ENCODE results near the gene B3GALT6. TPM values are rescaled to one million over a fixed set of nuclear protein-coding genes. Genes with fewer than 3 reads are reported as not detected.

B3GALT6 gene
- total RNA-seq, 1 experiment from 2014 or later = 27.1 TPM

DNA sequence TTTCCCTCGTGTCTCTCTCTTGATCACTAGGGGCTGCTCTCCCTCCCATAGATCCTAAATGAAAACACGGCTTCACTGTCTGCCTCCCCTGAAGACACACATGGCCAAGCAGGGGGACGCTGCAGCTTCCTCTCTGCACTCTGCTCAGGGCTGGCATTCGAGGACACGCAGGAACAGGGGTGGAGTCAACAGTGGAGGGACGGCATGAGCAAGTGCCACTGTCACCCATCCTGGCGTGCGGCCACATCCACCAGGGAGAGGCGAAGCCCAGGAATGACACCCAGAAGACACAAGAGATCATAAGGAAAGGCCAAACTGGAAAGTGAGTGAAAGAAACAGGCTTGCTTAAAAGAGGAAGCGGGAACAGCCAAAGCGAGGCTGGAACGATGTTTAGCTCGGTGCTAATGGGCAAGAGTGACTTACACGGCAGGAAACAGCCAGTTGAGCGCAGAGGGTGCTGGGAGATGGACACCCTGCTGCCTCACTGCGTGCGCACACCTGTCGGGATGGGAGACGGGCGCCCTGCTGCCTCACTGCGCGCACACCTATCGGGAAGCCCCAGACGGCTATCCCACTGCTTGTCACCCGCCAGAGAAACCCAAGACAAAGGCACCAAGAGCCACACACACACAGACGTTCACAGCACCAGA, 28.0 kb downstream of the B3GALT6 start:
- Histone ChIP-seq H2BK5ac (ENCODE audit: insufficient read length, low read length) (no peak overlapping the region), H3K23ac (ENCODE audit: insufficient read length, low read depth, low read length) (no peak overlapping the region), H3K9me3 (ENCODE audit: control insufficient read depth, low read depth, low read length) (no peaks in the 10 kb centered on the region), H2BK12ac (ENCODE audit: insufficient read length, low read depth, low read length) (no peak overlapping the region), H4K5ac (ENCODE audit: insufficient read length, low read depth, low read length) (no peak overlapping the region), H4K8ac (replicated peaks; ENCODE audit: insufficient read length, low read depth, low read length) (no peak overlapping the region), H3K79me1 (ENCODE audit: insufficient read depth, low read depth, low read length, poor library complexity, severe bottlenecking) (no peaks in the 10 kb centered on the region), H2AK5ac (ENCODE audit: insufficient read length, low read length) (no peak overlapping the region), H3T11ph (ENCODE audit: low read length) (no peak overlapping the region), H2AFZ (ENCODE audit: low read length) (no peak overlapping the region), H2BK15ac (ENCODE audit: low read depth, low read length) (no peak overlapping the region), H4K91ac (ENCODE audit: insufficient read length, low read depth, low read length) (no peak overlapping the region), H2BK20ac (ENCODE audit: low read depth, low read length, poor library complexity, severe bottlenecking) (no peak overlapping the region), H3K9ac (ENCODE audit: extremely low read depth, insufficient read length, low read length) (no peak overlapping the region), H3K4ac (ENCODE audit: low read depth, low read length) (no peak overlapping the region), H3K4me2 (ENCODE audit: insufficient read depth, insufficient read length, low read length) (no peak overlapping the region), H3K27me3 (ENCODE audit: insufficient read depth, low read length) (no peaks in the 10 kb centered on the region), H2BK120ac (ENCODE audit: low read depth, low read length, poor library complexity, severe bottlenecking) (no peak overlapping the region), H3K23me2 (ENCODE audit: insufficient read length, low read depth, low read length, poor library complexity, severe bottlenecking) (no peaks in the 10 kb centered on the region), H3K18ac (ENCODE audit: insufficient read length, low read depth, low read length) (no peak overlapping the region), H3K79me2 (ENCODE audit: insufficient read depth, low read length) (no peaks in the 10 kb centered on the region; the same call in 1 of the 2 replicates), H4K20me1 (ENCODE audit: control insufficient read depth, insufficient read depth, insufficient read length) (no peaks in the 10 kb centered on the region), H3K56ac (ENCODE audit: insufficient read length, low read depth, low read length) (no peak overlapping the region), H3K14ac (ENCODE audit: insufficient read depth, low read length) (no peak overlapping the region), H3K27ac (ENCODE audit: insufficient read length, low read depth, low read length) (no peak overlapping the region), H3K4me1 (ENCODE audit: insufficient read depth, low read length) (no peaks in the 10 kb centered on the region)
- no peaks in the 10 kb centered on the region; a peak in 2 of 5 replicates for H3K9me3 Mint-ChIP-seq
- peaks cover 14 to 27% of the 10 kb centered on the region in 2 experiments for H3K4me1 Mint-ChIP-seq
- TF ChIP-seq, protein P1, sequence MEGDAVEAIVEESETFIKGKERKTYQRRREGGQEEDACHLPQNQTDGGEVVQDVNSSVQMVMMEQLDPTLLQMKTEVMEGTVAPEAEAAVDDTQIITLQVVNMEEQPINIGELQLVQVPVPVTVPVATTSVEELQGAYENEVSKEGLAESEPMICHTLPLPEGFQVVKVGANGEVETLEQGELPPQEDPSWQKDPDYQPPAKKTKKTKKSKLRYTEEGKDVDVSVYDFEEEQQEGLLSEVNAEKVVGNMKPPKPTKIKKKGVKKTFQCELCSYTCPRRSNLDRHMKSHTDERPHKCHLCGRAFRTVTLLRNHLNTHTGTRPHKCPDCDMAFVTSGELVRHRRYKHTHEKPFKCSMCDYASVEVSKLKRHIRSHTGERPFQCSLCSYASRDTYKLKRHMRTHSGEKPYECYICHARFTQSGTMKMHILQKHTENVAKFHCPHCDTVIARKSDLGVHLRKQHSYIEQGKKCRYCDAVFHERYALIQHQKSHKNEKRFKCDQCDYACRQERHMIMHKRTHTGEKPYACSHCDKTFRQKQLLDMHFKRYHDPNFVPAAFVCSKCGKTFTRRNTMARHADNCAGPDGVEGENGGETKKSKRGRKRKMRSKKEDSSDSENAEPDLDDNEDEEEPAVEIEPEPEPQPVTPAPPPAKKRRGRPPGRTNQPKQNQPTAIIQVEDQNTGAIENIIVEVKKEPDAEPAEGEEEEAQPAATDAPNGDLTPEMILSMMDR (conservative IDR thresholded peaks at IDR 0.05) = no peak
- H3K27ac Mint-ChIP-seq = peak overlapping the region in 2 of 3 experiments; percentile 86 to 89; a peak in 6 of 7 replicates
- DNase-seq = no peak
- peaks cover 38 to 84% (median 67%) of the 10 kb centered on the region in 3 experiments; a peak in 6 of 7 replicates for H3K36me3 Mint-ChIP-seq (ENCODE audit: insufficient read depth in 1 of 3, low read depth in 3 of 3)
- WGBS (ENCODE audit: extremely low coverage, insufficient read length, low lambda C conversion rate) = no CpG with 5 or more reads among the region's 26 CpGs
- no peak overlapping the region for H3K4me3 Mint-ChIP-seq
- H3K27me3 Mint-ChIP-seq (ENCODE audit: low read depth) = peaks cover 3% of the 10 kb centered on the region; the same call in 1 of the 2 replicates

All from H9 (cell line).